AG20443 (cell line): ENCODE results near the gene KAZN.

Experiments
- DNase-seq: peaks from one replicate; pipeline ENCODE4 v3.0.0; 2012; ENCODE audit warnings: low spot score, mixed read lengths

KAZN gene

DNA sequence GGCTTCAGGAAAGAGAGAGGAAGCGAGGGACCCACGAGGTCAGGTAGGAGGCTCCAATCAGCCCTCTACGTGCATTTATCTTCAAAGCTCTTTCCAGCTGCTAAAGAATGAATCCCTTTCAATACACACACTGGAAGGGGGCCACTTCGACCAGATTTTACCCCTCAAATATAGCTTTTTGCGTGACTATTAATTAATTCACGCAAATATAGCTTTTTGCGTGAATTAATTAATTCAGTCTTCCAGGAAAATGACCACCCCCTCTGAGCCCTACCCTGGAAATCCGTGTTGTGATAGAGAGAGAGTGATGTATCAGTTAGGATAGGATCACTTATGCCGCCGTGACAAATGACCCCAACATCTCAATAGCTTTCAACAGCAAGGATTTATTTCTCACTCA, 289.9 kb downstream of the KAZN start:
- DNase-seq, result no peak

DNA sequence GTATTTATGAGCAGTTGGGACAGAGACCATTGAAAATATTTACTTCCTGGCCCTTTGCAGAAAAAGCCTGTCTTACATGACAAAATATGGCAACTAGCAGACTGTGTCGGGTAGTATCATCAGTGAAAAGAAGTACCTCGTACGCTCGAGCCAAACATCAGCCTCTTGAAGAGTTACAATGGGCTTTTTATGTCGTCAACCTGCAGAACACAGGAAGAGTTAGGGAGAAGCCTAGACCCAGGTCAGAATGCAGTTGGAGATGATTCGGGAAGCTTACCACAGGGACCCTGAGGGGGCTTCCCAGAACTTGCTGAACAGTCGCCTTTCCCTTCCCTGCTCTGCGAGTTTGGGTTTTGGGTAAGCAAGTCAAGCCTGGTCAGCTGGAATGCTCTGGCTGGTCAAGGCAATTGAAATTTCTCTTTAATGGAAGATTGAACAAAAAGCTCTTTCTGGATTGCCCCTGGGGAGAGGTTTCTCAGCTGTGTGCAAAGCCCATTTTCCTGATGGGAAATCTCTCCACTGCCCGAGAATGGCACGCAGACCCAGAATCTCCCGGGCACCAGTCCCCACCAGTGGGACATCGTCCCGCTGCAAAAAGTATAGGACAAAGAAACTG, 291.4 kb downstream of the KAZN start:
- no peak for DNase-seq

DNA sequence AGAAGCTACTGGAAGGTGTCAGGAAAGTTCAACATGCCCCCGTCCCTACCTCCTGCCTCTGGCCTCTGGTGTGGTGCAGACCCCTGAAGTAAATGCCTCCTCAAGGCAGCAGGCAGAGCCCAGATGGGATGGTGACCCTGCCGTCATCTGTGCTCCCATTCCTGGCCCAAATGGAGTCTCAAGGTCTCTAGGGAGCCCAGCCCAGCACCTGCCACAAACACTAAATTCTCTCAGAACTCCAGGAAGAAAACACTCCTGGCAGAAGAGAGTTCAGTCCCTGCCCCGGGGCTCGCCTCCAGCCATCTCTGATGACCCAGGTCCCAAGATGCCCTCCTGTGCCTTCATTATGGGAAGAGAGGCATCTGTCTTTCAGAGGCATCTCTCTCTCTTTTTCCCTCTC, 293.5 kb downstream of the KAZN start:
- no peak for DNase-seq

DNA sequence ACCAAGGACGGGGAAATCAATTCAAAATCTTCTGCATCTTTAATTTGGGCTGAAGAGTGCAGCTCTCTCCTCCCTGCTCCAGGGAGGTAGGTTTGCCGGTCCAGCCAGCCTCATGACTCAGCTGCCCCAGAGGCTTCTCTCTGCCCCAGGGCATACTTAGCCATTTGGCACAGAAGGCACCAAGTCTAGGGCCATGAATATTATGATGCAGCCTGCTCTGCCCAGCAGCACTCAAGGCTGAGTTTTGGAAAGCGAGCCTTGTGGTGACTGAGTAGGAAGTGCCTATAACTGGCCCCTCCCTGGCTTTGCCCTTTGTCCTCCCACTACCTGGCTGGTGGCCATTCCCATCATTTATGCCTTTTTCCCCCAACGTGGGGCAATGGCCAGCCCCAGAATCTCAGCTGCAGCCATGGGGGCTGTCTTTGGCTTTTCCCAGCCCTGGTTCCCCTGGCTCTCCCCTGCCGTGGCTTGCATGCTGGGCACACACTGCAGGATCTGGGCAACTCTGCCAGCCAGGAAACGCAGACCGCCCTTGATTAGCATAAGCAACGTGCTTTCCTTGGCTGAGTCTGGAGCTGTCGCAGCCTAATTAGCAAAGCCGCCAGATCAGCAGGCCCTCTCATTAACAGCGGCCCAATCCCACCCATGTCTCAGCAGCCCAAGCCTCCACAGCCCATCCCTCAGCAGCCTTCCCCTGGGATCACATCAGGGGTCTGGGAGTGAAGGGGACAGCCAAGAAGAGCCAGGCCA, 296.5 kb downstream of the KAZN start:
- DNase-seq, result peak; percentile 45

DNA sequence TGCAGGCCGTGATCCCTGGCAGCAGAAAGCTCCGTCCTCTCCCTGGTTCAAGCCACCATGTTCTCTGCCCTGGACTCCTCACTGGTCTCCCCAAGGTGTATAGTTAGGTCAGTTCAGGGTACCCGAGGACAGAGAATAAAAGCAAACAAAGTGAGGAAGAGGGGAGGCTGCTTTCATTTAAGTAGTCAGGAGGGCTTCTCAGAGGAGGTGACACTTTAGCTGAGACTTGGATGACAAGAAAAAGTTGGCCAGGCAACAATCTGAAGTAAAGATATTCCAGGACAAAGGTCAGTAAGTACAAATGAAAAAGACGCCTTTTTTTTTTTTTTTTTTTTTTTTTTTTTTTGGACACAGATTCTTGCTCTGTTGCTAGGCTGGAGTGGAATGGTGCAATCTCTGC, 297.2 kb downstream of the KAZN start:
- DNase-seq, result no peak

DNA sequence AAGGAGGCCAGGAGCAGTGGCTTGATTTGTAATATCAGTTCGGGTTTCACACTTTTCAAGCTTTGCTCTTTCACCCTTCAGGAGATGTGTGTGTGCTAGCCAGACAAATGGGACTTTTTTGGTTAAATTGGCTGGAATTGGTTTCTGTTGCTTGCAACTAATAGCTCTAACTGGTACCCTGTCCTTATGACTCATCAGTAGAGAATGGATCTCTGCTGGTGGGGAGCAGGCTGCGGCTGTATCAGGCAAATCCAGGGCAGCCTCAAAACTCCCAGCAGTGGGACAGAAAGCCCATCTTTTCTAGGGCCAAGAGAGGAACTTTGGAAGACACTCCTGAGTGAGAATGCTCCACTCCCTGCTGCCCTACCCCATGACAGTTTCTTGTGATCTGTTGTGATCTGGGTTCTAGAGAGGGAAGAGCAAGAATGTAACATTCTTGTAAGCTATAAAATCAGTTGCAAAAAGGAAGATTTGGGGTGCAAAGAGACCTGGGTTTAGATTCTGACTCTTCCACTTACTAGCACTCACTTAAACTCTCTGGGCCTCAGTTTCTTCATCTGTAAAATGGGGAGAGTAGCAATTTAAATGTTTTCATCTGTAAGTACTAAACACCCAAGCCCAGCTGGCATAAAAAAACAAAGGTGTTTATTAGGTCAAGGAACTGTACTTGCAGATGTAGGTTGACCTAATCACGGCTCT, 298.0 kb downstream of the KAZN start:
- no peak for DNase-seq

DNA sequence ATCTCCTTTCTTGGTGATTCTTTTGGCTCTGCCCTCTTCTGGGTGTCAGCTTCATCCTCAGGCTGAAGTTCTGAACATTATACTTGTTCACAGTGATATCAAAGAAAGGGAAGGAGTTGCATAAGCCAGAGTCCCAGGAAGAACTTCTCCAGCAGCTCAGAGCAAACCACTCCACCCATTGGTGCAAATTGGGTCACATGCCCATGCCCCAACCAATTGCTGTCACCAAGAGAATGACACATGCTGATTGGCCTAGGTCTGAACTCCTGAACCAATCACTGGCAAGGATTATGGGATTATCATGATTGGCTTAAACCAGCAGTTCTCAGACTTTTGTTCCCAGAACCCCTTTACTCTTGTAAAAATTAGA, 298.6 kb downstream of the KAZN start:
- no peak for DNase-seq

DNA sequence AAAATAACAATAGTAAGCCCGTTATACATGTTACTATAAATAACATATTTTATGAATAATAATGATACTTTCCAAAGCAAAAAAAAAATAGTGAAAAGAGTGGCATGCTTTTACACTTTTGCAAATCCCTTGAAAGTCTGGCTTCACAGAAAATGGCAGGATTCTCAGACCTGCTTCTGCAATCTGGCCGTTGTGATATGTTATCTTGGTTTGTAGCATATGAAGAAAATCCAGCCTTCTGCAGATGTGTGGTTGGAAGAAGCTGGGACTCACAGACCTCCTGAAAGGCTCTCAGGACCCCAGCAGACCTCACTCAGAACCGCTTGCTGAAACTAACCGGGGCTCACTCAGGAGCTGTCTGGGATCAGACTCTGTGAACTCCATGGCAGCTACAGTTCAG, 299.1 kb downstream of the KAZN start:
- no peak for DNase-seq

DNA sequence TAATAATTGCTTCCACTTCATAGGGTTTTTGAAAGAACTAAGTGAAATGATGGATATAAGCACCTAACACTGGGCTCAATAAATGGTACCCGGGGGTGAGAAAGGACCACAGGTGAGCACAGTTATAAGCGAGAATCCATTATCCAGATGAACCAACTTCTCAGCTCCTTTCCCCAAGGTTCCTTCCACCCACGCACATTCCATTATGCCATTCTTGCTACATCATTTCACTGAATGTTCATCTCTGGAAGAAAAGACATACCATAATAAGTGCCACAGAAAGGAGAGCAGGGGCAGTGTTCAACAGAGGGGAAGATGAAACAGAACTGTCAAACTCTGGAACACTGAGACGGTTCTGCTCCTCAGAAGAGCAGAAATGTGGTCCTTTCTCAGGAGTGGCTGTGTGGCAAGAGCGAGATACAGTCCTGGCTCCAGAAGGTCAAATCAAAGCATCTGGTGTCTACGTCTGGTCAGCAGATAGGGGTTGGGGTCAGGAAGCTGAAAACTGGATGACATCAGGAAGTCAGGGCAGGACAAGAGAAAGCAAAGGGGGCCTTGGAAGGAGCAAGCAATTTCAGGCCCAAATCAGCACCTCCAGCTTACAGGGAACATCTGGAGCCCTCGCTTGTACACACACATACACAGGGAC, 299.6 kb downstream of the KAZN start:
- no peak for DNase-seq

DNA sequence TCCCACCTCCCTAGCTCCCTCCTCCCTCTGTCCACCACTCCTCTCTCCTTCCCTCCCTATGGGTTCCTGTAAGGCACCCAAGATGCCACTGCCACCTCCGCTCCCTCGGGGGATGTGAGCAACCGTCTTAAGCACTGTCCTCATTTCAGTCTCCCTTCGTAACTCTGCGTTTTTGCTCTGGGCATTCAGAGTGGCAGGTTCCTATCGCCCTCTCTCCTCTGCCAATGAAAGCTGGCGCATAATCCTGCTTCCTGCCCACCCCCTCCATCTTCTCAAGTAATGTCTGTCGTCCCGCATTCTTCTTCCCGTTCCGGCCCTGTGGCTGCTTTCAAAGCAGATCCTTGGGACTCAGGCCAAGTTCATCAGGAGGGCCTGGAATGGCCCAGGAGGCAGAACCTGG, 301.2 kb downstream of the KAZN start:
- DNase-seq, result no peak

DNA sequence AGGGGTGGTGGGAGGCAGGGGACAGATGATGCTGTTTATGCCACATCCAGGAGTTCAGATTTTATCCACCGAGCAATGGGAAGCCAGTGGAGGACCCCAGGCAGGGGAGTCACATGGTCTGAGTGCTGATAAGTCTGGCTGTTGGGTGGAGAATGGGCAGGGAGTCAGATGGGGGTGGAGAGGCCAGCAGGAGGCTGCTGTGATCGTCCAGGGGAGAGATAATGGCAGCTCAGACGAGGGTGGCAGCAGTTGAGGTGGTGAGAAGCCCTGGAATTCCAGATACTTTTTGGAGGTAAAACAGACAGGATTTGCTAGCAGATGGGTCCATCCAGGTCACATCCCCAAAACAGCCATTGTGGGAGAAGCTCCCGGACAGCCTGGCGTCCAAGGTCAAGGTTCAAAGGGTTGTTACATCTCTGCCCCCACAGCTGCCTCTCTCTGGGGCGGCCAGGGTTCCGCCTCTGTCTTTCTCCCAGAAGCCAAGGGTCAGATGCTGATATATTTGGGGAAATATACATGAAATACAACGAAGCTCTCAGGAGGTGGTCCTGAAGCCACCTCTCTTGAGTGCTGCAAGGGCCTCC, 303.0 kb downstream of the KAZN start:
- no peak for DNase-seq

DNA sequence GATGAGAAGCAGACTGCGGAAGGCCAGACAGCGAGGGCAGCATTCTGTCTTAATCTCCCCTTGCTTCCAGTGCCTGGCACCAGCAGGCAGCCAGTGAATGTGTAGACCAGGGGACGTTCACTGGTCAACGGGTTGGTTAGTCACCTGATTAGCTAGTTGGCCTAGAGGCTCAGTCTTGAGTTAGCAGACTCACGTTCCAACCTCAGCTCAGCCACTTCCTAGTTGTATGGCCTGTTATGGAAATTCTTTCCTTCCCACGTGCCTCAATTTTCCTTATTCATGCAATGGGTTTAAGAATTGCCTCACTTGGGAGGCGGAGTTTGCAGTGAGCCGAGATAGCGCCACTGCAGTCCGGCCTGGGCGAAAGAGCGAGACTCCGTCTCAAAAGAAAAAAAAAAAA, 305.4 kb downstream of the KAZN start:
- DNase-seq, result no peak

DNA sequence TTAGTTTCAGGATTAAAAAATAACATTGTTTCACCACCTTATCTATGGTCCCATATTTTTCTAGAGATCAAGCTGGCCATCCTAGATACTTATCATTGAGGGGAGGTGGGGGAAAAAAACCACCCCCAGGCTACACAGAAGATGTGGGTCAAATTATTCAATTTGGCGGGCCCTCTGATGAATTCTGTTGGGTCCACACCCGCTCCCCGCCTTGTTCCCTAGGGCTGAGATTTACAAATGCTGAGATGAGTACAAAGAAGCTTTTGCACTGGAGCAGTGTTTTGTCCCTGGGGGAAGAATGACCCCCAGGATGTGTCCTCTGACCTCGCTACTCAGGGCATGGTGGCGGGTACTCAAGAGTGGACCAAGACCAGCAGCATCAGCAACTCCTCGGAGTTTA, 308.2 kb downstream of the KAZN start:
- no peak for DNase-seq

DNA sequence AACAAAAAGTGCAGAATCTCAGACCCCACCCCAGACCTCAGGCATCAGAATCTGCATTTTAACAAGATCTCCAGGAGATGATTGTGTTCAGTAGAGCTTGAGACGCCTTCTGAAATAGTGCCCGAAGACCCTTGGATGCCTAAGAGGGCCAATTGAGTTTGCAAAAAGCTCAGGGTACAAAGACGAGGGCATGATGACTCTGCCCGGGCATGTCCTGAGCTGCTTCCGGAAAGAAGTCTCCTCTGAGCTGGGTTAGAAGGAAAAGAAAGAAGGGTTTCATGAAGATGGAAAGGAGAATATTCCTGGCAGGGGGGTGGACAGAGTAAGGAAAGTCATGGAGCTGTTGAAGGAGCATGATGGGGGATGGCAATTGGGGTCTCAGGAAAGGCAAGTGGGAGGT, 308.9 kb downstream of the KAZN start:
- no peak for DNase-seq

DNA sequence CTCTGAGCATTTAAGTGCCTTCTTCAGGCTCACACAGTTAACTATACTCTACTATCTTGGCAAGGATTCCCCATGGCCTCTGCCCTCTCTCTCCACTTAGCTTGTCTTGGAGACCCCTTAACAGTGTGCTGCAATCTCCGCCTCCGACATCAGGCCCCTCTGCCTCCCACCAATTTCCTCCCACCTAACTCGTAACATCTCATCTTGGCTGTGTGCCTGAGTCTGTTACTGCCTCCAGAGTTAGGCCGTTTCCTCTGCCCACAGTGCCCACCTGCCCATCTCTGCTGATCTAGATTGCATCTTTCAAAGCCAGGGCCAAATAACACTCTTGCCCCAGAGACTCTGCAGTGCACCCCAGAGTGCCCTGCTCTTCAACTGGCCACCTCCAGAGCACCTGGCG, 310.8 kb downstream of the KAZN start:
- DNase-seq, result no peak

DNA sequence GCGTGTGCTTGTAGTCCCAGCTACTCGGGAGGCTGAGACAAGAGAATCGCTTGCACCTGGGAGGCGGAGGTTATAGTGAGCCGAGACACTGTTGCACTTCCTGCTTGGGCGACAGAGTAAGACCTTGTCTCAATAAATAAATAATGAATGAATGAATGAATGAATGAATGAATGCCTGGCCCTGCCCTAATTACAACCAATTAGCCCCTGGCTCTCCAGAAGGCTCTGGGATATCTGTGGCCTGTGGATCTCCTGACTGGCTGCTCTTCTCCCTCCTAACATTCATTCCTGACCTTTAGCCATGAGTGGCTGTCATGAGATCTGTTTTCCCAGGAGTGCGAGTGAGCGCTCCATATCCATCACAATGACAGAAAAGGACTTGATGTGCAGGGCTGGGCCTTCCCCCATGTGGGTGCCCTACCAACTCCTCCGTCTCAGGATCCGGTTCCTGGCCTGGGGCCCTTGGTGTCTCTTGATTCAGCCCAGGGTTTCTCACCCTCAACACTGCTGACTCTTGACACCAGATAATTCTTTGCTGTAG, 311.5 kb downstream of the KAZN start:
- no peak for DNase-seq

DNA sequence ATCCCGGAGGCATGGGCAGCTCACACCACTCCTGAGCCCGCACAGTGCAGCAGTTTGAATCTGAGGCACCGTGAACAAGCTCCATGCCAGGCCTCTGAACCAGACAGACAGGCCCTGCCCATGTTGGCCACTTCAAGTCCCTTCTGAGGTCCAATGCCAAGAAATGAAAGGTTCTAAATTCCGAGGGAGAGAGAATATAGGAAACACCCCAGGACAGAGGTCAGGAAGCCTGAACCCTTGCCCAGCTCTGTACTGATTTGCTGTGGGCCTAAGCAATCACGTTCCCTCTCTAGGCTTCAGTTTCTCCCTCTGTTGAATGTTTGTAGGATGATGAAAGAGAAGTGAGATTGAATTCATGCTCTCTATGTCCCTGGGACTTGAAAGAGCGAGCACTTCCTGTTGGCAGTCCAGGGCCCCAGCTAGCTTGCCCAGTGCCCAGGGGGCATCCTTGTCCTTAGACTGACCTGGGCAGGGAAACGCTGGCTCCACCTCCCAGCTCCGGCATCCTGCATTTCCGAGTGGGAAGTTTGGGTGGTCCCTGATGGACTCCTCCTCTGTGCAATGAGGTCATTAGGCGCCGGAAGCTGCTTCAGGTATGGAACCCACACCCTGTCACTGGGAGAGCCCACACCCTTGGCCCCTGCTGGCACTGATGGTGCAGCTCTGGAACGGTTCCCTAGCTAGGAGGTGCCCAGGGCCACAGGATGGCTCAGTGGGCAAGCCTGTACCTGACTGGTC, 312.7 kb downstream of the KAZN start:
- no peak for DNase-seq

DNA sequence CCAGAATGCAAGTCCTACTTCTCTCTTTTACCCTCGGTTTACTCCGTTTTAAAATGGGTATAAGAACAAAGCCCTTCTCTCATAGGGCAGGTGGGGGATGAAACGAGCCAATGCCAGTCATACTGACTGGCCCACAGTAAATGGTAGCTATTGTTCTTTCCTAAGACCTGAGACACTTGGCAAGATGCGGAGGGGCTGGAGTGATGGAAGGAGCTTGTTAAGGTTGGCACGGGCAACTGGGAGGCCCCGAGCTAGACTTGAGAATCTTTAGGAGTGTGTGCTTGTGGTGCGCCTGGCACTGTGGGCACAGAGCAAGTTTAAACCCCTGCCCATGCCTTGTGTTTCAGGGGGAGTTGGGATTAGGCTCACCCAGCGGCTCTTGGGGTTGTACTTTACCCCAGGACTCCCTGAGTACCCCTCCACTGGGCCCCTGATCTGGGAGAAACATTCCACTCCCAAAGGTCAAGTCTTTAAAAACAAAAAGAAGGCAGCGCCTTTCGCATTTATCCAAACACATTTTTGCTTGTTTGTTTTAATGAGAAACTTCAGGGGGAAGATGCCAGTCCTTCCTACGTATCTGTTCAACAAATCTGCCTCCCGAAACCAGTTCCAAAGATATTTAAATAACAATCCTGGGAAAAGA, 314.5 kb downstream of the KAZN start:
- DNase-seq, result no peak

DNA sequence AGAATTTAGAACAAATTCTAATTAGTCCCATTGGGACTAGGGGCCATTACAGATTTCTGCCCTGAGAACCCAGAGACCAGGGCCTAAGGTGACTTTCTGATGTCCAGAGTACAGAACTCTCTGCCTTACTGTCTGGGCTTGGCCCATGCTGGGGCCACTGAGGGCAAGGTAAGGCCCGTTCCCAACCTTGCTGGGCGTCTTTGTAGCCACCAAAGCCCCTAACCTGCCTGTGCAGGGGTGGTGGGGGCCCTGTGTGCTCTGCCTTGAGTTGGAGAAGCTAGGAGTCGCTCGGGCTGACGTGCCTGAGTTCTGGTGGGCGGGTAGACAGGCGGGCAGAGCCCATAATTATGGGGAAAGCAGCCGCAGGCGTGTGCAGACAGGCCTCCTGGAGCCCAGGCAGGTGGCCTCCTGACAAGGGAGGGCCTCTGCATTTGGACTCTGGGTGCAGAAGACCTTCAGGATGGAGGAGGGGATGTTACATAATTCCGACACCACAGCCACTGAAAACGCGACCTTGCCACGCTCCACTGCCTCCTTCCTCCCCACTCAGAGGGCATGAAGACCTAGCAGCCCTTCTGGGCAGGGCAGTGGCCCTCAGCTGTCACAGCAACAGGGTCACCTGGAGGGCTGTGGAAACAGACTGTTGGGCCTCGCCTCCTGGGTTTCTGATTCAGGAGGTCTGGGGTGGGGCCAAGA, 315.1 kb downstream of the KAZN start:
- DNase-seq, result no peak

DNA sequence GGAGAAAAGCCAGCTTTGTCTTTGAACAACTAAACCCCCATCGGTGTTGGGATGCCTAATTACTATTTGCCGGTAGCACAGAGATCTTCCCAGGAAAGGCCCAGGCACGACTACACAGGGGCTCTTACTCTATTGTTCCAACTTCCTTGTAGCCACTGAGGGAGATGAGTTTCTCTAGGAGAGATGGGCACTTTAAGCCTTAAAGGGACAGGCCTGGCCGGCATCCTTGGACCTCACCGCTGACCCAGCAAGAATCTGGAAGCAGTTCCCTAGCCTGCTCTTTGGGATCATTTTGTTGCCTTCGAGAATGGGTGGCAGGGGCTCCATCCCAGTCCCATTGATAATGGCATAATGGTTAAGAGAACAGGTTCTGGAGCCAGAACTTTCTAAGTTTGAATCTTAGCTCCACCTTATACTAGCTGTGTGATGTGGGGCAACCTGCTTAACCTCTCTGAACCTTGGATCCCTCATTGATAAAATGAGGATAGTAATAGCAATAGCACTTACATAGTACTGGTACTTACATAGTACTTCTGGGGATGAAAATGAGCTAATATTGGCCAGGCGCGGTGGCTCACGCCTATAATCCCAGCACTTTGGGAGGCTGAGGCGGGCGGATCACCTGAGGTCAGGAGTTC, 316.0 kb downstream of the KAZN start:
- no peak for DNase-seq
